IPS-15b (cell line): ENCODE measurements around the gene PCNA.
A peak's percentile ranks its signal among the peaks of the same experiment; 100 is the strongest.

Experiments used
- H3K27me3 ChIP-seq: one replicate; pipeline ENCODE4 v1.6.1; 2013; ENCODE audit warnings: low read length; ENCODE audit not compliant: control insufficient read depth, insufficient read depth
- H3K36me3 ChIP-seq: one replicate; pipeline ENCODE4 v1.6.1; 2013; ENCODE audit warnings: low read length; ENCODE audit not compliant: control insufficient read depth, insufficient read depth
- H3K4me1 ChIP-seq: one replicate; pipeline ENCODE4 v1.6.1; 2013; ENCODE audit warnings: mild to moderate bottlenecking, low read length; ENCODE audit not compliant: control insufficient read depth, insufficient read depth
- H3K4me3 ChIP-seq: one replicate; pipeline ENCODE4 v1.5.1; 2013; ENCODE audit warnings: low read depth, low read length
- H3K9ac ChIP-seq: one replicate; pipeline ENCODE4 v1.6.1; 2013; ENCODE audit warnings: low read depth, mild to moderate bottlenecking, low read length
- H3K9me3 ChIP-seq: one replicate; pipeline ENCODE4 v1.6.1; 2013; ENCODE audit warnings: mild to moderate bottlenecking, low read length; ENCODE audit not compliant: control insufficient read depth, insufficient read depth

Gene PCNA

DNA sequence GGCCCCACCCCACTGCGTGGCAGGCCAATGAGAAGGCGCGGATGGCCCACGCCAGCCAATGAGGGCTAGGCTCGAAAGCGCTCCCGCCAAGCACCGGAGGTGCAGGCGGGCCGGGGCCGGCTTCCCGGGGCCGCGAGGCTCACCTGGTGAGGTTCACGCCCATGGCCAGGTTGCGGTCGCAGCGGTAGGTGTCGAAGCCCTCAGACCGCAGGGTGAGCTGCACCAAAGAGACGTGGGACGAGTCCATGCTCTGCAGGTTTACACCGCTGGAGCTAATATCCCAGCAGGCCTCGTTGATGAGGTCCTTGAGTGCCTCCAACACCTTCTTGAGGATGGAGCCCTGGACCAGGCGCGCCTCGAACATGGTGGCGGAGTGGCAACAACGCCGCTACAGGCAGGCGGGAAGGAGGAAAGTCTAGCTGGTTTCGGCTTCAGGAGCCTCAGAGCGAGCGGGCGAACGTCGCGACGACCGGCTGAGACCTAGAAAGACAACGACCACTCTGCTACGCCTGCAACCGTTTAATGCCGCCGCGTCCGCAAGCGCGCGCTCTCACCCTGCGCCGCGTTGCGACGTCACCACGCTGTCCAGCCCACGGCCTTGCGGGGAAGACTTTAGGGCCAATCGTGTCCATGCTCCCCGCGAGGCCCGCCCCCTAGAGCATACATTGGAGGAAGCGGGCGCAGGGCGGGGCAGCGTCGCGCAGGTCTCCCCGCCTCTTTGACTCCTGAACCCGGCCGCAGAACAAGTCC lies at the start of gene PCNA:
Gene PCNA, minus strand, starts transcription at position 524 of the 750 bp plus-strand sequence. Its CDS starts 160 bp downstream, at position 364.
- Histone ChIP-seq H3K9me3 (no peaks in the 10 kb centered on the region), H3K27me3 (no peaks in the 10 kb centered on the region), H3K36me3 (peaks cover 23% of the 10 kb centered on the region), H3K4me3 (peak within 1 kb of the TSS; percentile 100), H3K4me1 (no peaks in the 10 kb centered on the region), H3K9ac (peak within 1 kb of the TSS; percentile 100)

- H3K4me1 ChIP-seq: peaks cover 14% of the 10 kb centered on the region
- no peak overlapping the region for H3K4me3 ChIP-seq
- no peaks in the 10 kb centered on the region for H3K9me3 ChIP-seq
- peaks cover 3% of the 10 kb centered on the region for H3K36me3 ChIP-seq
- H3K27me3 ChIP-seq: no peaks in the 10 kb centered on the region
- peak overlapping the region; percentile 10 for H3K9ac ChIP-seq
These were observed 49.1 kb upstream of the PCNA start for GRCh38 chr20:5168651-5169396.

GRCh38 chr20:5164645-5165625 lies 45.2 kb upstream of the PCNA start:
- H3K9me3 ChIP-seq: no peaks in the 10 kb centered on the region
- no peak overlapping the region for H3K9ac ChIP-seq
- no peaks in the 10 kb centered on the region for H3K36me3 ChIP-seq
- no peak overlapping the region for H3K4me3 ChIP-seq
- H3K27me3 ChIP-seq: no peaks in the 10 kb centered on the region
- H3K4me1 ChIP-seq: peaks cover 4% of the 10 kb centered on the region

DNA sequence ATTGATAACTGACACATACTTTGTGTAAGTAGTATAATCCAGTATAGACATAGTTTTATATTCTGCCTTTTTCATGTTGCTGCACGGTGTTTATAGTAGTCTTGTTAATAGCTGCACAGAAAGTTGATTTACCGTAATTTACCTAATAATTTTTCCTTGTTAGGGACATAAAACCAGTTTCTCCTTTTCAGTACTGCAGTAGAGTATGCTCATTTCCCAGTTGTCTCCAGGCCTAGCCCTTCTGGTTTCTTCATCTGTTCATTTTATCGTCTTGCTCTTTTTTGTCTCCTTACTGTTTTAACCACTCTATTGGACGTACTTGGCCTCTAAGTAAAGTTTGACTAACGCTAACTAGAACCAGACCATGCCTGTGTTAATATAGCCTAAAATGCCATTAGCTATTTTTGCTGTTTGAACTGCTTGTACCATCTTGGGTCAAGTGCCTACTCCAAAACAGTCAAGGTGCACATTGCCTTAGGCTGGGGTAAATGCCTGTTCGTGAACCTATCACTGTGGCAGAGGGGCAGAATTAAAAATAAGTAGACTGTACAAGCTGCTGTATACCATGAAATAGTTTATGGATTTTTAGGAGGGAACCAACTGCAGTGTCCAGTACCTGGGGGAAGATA lies 41.9 kb upstream of the PCNA start:
- no peaks in the 10 kb centered on the region for H3K36me3 ChIP-seq
- H3K9ac ChIP-seq: no peak overlapping the region
- H3K9me3 ChIP-seq: no peaks in the 10 kb centered on the region
- H3K27me3 ChIP-seq: no peaks in the 10 kb centered on the region
- no peaks in the 10 kb centered on the region for H3K4me1 ChIP-seq
- H3K4me3 ChIP-seq: no peak overlapping the region

DNA sequence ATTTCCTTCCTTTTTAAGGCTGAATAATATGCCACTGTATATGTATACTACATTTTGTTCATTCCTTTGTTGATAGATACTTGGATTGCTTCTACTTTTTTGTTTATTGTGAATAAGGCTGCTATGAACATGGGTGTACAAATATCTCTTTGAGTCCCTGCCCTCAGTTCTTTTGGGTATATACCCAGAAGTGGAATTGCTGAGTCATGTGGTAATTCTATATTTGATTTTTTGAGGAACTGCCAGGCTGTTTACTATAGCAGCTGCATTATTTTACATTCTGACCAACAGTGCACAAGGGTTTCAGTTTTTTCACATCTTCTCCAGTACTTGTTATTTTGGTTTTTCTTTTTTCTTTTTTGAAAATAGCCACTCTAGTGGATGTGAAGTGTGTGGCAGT lies 41.1 kb upstream of the PCNA start:
- Histone ChIP-seq H3K4me1 (no peaks in the 10 kb centered on the region), H3K36me3 (no peaks in the 10 kb centered on the region), H3K9me3 (no peaks in the 10 kb centered on the region), H3K9ac (no peak overlapping the region), H3K4me3 (no peak overlapping the region), H3K27me3 (no peaks in the 10 kb centered on the region)

DNA sequence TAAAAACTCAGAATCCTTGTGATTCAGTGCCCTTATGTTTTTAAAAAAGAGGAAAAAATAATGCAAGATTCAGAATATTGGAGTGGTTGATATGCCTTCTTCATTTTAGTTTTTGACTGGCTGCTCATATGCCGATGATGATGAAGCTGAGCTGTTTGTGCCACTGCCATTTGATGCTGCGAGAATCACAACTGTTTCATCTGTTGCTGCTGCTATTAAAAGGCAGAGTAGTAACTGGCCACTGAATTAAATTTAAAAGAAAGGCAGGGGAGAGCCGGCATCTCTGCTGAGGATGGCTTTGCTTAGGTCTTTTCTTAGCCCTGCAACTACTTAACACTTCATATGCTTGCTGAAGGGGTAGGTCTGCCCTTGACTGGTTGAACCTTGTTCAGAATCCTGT lies 40.2 kb upstream of the PCNA start:
- no peaks in the 10 kb centered on the region for H3K4me1 ChIP-seq
- H3K4me3 ChIP-seq: no peak overlapping the region
- H3K27me3 ChIP-seq: no peaks in the 10 kb centered on the region
- no peaks in the 10 kb centered on the region for H3K9me3 ChIP-seq
- H3K36me3 ChIP-seq: no peaks in the 10 kb centered on the region
- peak overlapping the region; percentile 19 for H3K9ac ChIP-seq

- H3K36me3 ChIP-seq: no peaks in the 10 kb centered on the region
- no peaks in the 10 kb centered on the region for H3K27me3 ChIP-seq
- no peak overlapping the region for H3K4me3 ChIP-seq
- no peaks in the 10 kb centered on the region for H3K4me1 ChIP-seq
- H3K9ac ChIP-seq: no peak overlapping the region
- H3K9me3 ChIP-seq: no peaks in the 10 kb centered on the region
These were observed 37.1 kb upstream of the PCNA start for GRCh38 chr20:5156675-5157448.

DNA sequence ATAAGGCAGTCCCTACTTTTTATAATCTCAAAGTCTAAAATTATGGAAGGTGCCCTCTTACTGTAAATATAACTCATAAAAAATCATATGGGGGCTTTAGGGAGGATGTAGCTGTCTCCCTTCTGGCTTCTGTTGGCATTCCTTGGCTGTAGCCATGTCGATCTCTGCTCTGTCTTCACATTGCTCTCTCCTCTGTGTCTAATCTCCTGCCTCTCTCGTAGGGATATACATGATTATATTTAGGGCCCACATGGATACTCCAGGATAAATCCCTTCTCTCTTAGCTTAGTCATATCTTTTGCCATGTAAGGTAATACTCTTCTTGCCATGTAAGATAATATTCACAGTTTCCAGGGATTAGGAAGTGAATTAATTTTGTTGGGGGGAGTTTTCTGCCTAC lies 35.6 kb upstream of the PCNA start:
- H3K27me3 ChIP-seq: no peaks in the 10 kb centered on the region
- H3K36me3 ChIP-seq: no peaks in the 10 kb centered on the region
- H3K9me3 ChIP-seq: no peaks in the 10 kb centered on the region
- H3K4me3 ChIP-seq: no peak overlapping the region
- no peak overlapping the region for H3K9ac ChIP-seq
- H3K4me1 ChIP-seq: no peaks in the 10 kb centered on the region

DNA sequence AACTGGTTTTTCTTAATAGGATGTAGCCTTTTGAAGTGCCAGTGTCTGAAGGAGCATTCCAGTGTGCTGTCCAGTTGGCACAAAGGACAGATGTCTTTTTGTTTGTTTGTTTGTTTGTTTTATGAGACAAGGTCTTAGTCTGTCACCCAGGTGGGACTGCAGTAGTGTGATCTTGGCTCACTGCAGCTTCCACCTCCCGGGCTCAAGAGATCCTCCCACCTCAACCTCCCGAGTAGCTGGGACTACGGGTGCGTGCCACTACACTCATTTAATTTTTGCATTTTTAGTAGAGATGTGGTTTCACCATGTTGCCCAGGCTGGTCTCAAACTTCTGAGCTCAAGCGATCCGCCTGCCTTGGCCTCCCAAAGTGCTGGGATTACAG lies 34.8 kb upstream of the PCNA start:
- Histone ChIP-seq H3K9ac (no peak overlapping the region), H3K27me3 (no peaks in the 10 kb centered on the region), H3K36me3 (no peaks in the 10 kb centered on the region), H3K4me1 (no peaks in the 10 kb centered on the region), H3K4me3 (no peak overlapping the region), H3K9me3 (no peaks in the 10 kb centered on the region)

GRCh38 chr20:5153612-5154542 lies 34.1 kb upstream of the PCNA start:
- Histone ChIP-seq H3K9me3 (no peaks in the 10 kb centered on the region), H3K27me3 (no peaks in the 10 kb centered on the region), H3K36me3 (no peaks in the 10 kb centered on the region), H3K9ac (no peak overlapping the region), H3K4me3 (no peak overlapping the region), H3K4me1 (no peaks in the 10 kb centered on the region)
